Left hindlimb (tissue), 1 donor: ENCODE data around the gene ABHD8.

Source experiments
- DNase-seq: peaks from one replicate; pipeline ENCODE4 v3.0.0-alpha.2; 2018

ABHD8 gene

DNA sequence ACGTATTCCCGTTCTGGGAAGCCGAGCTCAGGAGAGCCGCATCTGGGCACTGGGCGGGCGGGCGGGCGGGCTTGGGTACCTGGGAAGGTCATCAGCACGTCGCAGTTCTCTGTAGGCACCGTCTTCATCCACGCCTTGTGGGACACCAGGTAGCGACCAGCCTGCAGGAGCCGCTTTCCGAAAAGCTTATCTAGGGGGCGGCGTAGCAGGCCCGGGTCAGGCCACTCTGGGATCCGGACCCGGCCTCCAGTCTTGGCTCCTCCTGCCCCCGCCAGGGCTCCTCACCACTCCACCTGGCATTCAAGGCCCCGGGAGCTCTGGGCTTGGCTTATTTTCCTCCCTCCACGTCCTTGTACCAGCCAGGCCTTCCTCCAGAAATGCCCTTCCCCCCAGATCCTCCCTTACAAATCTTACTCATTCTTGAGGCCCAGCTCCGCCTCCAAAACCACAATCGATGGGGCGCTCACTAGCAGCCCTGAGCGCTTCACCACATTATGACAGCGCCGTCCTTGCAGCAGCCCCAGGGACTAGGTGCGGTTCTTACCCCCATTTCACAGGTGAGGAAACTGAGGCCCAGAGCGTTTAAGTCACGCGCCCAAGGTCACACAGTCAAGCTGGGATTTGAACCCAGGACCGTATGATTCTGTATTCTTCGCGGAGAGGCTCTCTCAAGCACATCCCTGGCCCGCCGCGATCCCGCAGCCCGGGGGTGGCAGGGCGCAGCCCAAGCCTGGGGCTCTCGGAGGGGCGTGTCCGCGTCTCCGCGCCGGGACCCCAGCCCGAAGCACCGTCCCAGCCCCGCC lies 30.6 kb upstream of the ABHD8 start:
- peak; percentile 43 for DNase-seq

DNA sequence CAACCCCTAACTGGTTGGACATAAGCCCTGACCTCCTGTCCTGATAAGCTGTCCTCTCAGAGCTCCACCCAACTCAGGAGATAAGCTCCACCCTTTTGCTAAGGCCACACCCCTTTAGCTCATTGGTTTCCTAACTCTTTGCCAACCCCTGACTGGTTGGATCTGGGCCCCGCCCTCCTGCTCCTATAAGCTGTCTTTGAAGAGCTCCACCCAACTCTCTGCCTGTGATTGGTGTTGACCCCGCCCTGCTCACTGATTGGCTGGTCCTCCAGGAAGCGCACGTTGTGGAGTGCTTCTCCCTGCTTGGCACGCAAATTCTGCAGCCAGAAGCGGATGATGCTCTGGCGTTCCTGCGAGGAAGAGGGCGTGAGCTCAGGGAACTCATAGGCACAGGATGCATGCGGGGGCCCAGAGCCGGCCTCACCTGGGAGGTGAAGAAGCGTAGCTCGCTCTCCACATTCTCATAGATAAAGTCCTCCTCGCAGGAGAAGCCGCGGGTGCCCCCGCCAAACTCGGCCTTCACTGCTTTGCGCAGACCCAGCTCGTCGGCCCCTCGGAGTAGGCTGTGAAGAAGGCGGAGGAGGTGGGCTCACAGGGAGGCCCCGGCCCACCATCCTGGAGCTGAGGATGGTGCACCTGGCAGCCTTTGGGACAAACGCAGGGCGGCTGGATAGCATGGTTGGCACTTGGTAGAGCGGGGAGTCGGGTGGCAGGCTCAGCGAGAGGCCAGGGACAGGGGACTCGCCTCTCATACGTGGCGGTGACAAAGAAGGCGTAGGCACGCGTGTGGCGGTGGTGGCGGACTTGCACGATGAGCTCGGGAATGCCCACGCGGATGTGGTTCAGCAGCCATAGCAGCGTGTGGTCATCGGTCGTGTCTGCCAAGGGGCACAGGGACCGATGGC lies 29.7 kb upstream of the ABHD8 start:
- no peak for DNase-seq

DNA sequence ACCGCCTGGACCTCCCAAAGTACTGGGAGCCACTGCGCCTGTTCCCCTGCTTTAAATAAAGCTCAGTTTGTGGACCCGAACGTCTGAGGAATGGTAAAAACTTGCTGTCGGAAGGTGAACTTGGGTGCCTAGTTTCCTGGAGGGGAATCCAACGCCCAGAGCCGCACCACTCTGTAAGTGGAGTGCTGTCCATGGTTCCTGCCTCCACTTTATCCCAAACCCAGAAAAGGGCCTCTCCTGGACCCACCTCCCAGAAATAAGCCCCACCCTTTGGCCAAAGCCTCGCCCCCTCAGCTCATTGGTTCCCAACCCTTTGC lies 29.1 kb upstream of the ABHD8 start:
- DNase-seq = no peak

DNA sequence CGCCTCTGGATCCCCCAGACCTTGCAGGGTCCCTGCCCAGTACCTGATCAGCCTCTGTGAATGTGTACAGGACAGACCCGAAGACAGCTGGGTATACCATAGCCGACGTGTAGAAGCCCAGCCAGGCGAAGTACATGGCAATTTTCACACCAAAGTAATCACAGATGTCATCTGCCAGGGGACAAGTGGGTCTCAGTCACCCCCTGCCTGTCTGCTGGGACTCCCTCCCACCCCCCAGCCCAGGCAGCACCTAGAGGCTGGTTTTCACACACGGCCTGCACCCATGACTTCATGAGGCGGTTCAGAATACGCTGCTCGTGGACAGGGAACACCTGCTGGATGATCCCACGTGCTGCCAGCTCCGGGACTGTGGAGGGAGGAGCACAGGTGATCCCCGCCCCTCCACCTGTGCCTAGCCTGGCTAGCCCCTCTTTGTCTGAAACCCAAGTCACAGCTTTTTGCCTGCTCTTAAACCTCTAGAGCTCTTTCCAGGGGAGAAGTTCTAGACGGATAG lies 27.9 kb upstream of the ABHD8 start:
- no peak for DNase-seq

DNA sequence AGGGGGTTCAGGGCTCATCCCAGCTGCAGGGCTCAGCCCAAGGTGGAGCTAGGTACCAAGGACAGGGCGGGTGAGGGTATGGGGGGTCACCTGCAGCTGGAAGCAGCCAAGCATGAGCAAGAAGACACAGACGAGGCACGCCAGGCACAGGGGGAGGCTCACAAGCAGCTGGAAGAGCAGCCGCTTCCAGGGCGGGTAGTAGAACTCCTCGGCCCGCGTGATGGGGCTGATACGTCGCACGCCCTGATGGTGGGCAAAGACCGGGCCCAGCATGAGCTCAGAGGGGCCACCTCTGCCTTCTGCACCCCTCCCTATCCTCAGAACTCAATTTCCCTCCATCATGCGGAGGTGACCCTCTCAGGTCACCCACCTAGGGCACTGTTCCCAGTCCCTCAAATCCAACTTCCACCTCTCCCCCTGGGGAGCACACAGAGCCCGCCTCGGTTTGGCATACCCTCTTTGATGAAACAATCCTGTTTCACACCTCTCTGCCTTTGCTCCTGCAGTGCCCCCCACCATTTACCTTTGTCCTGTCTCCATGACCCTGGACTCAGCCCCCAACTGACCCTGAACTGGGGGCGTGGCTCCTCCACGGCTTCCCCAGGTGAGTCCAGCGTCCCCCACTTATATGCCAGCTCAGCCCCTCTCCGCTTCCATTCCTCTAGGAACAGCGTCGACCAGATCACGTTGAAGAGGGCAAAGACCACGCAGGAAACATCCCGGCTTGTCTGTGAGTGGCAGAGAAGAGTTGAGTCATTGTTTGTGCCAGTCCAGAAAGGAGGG lies 27.2 kb upstream of the ABHD8 start:
- DNase-seq = no peak

DNA sequence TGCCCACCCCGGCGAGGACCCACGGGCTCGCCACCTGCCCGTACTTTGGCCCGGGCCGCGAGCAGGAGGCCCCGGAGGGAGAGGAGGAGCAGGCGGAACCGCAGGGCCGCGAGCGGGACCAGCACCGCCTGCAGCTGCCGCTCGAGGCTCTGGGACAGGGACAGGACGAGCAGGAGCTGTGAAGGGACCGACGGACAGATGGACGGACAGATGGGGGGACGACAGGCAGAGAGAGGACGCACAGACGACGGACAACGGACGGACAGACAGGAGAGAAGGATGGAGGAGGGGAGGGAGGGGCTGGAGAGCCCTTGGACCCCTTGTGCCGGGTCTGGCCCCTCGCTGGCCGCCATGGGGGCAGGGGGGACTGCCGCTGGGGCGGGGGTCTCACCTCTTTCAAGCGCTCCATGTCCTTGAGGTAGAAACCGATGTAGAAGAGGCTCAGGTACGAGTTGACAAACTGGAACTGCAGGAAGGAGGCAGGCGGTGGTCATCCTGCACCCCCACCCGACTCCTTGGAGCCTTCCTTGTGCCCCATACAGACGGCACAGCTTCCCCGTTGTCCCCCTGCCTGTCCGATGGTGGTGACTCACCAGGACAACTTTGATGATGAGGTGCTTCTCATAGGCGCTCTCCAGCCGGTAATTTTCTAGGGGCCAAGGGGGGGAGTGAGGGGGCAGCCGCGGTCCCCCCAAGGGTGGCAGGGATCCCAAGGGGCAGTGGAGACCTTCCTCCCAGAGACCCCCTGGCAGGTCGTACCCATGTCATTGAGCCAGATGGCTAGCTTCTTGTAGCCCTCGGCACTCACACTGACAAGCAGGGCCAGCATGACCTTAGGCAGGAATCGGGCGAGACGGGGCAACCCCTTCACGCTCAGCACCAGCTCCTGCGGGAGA lies 26.4 kb upstream of the ABHD8 start:
- DNase-seq = no peak

DNA sequence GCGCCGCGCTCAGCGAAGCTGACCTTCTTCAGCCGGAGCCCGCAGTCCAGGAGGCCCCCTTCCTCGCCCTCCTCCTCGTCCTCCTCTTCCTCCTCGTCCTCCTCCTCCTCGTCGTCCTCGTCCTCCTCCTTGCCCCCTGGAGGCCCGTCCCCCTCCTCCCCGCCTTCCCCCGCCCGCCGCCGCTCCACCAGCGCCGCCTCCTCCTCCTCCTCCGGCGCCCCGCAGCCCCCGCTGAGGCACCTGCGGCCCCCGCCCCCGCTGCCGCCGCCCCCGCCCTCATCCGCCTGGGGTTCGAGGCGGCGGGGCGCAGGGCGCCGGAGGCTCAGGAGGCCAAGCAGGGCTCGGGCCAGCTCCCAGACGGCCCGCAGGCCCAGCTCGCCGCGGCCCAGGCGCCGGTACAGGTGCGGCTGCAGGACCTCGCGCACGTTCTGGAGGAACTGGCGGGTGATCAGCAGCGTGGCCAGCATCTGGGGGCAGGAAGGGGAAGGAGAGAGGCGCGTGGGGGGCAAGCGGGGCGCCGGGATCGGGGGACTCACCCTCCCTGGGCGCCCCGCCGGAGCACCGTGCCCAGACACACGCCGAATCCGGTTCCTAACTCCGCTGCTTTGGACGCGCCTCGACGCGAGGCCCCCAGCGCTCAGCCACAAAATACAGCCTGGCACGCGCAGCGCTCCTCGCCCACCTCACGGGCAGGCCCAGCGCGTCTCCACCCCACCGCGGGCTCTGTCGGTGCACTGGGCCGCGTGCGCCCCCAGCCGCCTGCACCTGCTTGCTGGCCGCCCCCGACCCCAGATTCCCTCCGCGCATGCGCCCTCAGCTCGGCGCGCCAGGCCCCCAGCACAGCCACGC lies 25.5 kb upstream of the ABHD8 start:
- no peak for DNase-seq

DNA sequence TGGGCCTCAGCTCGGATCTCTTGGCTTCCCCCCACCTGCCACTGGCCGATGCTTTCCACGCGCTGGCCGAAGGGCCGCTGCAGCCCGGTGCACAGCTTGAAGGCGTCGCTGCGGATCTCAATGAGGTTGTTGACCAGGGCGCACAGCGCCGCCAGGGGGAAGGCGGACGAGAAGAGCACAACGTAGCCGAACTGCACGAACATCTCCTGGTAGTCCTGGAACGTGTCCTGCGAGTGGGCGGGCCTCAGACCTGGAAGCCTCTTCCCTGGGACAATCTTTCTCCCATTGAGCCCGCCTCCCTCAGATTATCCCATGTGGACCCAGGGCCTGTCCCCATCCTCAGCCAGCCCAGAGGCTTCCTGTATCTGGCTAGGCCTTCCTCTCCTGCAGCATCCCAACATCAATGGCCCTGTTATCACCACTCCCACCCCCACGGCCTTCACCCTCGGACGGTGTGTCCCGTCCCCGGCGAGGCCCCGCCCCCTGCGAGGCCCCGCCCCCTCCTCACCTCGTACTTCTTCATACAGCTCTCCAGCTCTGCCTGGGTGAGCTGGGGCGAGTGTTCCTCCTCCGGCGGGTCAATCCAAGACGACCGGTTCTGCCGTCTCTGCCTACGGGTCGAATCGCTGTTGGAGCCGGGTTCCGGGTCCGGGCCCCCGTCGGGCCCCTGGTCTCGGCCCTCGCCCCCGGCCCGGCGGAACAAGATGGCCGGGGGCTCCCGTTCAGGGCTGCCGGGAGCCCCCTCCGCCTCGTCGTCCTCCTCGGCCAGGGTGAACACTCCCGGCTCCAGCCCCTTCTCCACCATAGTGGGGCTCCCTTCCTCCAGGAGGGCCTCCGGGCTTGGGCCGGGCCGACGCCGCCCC lies 24.7 kb upstream of the ABHD8 start:
- peak; percentile 73 for DNase-seq

DNA sequence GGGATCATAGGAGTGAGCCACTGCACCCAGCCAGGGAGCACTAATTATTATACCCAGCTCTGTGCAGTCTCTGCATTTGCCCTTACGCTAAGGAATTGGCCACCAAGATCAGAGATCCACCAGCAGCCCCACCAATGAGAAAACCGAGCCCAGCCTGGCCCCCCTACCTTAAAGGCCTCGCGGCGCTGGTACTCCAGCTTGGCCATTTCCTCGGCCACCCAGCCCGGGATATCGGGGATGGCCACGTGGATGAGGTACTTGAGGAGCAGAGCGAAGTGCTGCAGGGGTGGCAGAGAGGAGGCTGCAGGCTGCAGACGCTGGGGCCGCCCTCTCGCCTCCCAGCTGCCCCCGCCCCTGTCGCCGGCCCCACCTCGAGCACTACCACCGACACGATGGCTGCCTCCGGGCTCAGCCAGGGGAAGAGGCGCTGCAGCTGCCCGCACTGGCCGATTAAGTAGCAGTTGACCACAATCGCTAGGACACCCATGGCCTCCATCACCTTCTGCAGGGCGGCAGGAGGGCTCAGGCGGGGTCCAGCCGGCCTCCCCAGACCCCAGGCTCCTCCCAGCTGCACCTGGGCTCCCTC lies 23.9 kb upstream of the ABHD8 start:
- no peak for DNase-seq

DNA sequence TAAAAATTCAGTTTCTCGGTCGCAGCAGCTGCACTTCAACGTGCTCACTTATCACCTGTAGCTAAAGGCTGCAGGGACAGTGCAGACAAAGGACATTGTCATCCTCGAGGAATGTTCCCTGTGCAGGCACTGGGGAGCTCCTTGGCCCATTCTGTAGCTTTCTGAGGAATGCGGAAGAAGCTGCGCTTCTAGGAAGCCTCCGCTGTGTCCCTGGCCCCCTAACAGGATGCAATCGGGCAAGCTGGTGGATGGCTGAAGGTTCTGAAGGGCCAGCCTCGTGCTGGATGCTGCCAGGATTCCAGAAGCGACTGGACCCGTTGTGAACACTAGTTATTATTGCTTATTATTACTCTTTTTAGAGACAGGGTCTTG lies 23.4 kb upstream of the ABHD8 start:
- DNase-seq = no peak

DNA sequence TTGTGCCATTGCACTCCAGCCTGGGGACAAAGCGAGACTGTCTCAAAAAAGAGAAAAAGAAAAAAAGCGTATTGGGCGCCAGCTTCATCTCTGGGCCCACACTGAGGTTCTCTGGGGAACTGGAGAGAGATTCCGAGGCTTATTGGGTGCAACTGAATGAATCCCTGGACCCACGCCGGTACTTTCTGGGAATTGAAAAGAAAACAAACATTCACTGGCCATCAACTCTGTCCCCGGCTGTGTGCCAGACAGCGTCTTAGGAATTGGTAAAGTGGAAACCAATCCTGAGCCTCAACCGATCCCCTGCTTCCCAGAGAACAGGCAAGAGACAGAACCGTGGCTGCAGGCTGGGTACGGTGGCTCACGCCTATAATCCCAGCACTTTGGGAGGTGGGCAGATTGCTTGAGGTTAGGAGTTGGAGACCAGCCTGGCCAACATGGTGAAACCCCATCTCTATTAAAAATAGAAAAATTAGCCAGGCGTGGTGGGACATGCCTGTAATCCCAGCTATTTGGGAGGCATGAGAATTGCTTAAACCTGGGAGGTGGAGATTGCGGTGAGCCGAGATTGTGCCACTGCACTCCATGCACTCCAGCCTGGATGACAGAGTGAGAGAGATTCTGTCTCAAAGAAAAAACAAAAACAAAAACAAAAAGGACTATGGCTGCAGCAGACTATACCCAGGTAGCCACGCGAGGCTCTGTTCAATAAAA lies 22.8 kb upstream of the ABHD8 start:
- no peak for DNase-seq

DNA sequence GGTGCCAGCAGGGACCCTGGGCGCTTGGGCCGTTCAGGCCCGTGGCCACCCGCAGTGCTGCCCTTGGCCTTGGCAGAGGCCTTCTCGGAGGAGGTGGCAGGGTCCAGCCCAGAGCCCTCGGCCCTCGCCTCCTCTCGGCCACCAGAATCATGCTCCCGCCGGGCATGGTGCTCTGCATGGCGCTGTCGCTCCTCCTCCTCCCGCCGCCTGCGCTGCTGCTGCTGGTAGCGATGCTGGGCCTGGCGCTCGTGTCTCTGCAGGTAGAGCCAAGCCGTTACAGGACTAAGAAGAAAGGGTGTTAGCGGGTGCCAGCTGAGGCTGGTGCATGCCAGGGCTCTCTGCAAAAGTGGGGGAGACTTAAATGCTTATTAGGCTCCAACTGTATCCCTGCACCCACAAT lies 21.9 kb upstream of the ABHD8 start:
- no peak for DNase-seq

DNA sequence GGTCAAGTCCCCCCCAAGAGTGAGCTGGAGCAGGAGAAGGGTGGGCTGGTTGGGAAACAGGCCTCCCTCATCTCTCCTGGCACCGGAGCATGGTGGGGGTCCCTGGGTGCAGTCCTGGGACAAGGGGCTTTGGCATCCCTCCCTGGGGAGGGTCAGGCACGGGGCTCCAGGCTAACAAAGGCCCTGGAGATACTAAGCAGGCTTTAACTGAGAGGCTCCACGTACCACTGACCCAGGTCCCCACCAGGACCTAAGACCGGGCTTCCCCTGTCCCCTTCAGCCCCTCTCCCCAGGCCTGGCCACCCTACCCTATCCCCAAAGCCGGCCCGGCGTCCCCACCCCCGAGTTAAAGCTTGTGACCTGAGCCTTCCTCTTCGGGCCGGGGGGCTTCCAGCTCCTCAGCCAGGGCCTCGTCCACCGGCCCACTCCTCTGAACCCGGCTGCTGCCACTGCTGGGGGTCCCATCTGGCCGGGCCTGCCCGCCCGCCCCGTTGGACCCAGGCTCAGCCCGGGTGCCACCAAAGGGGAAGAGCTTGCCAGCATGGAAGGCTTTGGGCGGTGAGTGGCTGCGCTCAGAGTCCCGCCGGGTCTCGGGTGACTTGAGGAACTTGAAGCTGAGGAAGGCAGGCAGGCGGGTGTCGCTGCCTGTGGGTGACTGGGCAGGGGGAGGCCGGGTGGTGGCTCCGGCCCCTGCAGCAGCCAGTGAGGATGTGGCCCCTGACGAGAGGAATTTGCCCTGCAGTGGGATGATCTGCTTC lies 21.3 kb upstream of the ABHD8 start:
- DNase-seq = no peak

DNA sequence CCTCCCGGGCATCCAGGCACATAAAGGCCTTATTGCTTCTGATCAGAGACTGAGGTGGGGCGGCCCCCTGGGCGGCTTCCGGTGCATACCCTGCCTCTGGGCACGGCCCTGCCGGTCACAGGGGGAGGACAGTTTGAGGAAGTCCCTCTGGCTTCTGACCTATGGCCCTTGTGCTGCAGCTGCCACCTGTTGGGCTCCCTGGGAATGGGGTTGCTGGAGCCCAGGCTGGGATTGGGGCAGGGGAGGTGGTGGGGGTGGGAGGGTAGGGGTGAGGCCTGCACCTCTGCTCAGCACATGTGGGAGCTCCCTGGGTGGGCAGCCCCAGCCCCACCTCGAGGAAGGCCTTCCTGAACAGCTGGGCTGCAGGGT lies 20.7 kb upstream of the ABHD8 start:
- no peak for DNase-seq

DNA sequence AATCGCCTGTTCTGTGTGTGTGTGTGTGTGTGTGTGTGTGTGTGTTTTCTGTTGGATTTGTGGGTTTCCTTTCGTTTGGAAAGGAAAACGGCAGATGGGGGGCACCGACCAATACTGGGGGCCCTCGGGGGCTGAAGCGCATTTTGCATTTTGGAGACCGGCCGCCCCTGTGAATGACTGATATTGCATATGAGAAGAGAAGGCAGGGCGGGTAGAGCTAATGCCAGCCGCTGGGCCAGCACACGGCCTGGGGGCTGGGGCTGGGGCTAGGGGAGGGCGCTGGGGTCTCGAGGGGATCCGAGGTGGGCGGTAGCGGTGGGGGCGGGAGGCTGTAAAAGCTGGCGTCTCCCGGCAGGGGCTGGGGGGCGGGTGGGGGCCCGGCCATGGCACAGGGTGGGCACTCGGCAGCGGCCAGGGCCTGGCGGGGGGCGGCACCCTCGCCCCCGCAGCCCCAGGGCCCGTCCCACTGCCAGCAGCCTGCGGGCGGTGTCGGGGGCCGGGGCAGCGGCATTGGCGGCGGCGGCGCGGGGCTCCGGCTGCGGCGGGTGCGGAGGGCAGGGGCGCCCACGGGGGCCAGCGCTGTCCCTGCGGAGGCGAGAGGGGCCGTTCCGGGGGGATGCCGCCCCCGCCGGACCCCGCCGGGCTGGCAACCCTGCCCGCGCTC lies 20.2 kb upstream of the ABHD8 start:
- DNase-seq = peak; percentile 36

DNA sequence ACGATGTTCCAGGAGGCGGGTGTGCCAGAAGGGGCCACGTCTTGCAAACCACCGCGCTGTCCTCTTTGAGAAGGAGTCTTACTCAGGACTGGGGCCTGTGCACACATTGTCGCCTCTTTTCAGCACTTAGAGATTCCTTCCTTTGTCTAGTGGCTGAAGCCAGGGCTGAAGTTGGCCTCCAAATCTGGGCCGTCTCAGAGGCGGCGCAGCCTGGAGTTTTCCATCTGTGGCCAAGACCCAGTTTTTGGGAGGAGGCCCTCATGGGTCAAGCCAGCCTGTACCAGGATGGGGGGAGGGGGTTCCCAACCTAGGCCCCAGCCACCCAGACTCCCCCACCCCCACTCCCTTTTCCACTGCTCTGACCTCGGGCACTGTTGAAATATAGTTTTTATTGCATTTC lies 19.6 kb upstream of the ABHD8 start:
- peak; percentile 48 for DNase-seq

DNA sequence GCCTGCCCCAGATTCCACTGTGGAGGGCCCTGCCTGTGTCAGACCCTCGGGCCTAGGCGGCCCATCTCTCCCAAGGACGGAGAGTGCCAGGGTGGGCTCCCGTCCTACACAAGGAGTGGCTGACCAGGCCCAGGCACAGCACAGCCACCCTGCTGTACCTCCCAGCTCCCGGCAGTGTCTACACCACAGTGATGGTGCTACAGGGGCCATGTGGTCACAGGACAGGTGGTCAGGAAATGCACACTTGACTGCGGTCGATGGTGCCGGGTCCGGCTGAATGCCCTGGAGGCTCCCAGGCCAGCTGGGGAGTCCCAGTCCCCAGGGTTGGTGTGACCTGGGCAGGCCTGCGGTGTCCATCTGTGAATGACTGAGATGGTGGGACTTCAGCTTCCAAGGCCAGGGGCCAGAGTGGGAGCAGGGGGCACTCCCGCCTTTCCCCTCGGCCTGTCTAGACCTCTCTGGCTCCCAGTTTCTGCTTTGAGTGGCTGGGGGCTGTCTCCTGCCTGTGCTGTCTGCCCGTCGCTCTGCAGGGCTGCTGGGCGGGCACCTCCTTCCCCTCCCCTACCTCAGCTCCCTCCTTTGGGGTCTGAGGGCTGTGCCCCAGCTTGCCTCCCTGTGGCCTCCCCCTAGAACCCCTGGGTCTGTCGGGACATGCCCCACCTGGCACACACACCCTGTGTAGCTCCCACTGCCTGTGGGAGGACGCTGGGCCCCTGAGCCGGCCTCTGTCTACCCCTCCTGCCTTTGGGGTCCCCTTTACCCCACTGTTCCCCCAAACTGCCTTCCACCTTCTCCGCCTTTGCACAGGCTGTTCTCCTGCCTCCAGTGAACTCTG lies 18.6 kb upstream of the ABHD8 start:
- no peak for DNase-seq
